BE2C (cell line): ENCODE results near the gene ADAMTS16.

Experiments
- DNase-seq: peaks from one replicate; pipeline ENCODE4 v3.0.0-alpha.2; 2020
- H3K27me3 ChIP-seq: fragments of 250-450 bp; sonication (Bioruptor Pico); 2 replicates; pipeline ENCODE4 v1.5.1; 2020; ENCODE audit warnings: mild to moderate bottlenecking
- H3K36me3 ChIP-seq: fragments of 250-450 bp; sonication (Bioruptor Pico); 2 replicates; pipeline ENCODE4 v1.5.1; 2020; ENCODE audit warnings: mild to moderate bottlenecking
- H3K4me1 ChIP-seq: fragments of 250-450 bp; sonication (Bioruptor Pico); 2 replicates; pipeline ENCODE4 v1.5.1; 2020
- H3K4me3 ChIP-seq: 2 replicates; pipeline ENCODE4 v1.5.1; 2011; ENCODE audit warnings: low read depth, low read length
- H3K9me3 ChIP-seq: fragments of 250-450 bp; sonication (Bioruptor Pico); 2 replicates; pipeline ENCODE4 v1.5.1; 2020
- TF ChIP-seq, protein P1 (sequence below): IDR thresholded peaks from 2 replicates; pipeline ENCODE4 v1.5.1; 2012; ENCODE audit warnings: mild to moderate bottlenecking, low read depth, low read length

The ADAMTS16 gene

DNA sequence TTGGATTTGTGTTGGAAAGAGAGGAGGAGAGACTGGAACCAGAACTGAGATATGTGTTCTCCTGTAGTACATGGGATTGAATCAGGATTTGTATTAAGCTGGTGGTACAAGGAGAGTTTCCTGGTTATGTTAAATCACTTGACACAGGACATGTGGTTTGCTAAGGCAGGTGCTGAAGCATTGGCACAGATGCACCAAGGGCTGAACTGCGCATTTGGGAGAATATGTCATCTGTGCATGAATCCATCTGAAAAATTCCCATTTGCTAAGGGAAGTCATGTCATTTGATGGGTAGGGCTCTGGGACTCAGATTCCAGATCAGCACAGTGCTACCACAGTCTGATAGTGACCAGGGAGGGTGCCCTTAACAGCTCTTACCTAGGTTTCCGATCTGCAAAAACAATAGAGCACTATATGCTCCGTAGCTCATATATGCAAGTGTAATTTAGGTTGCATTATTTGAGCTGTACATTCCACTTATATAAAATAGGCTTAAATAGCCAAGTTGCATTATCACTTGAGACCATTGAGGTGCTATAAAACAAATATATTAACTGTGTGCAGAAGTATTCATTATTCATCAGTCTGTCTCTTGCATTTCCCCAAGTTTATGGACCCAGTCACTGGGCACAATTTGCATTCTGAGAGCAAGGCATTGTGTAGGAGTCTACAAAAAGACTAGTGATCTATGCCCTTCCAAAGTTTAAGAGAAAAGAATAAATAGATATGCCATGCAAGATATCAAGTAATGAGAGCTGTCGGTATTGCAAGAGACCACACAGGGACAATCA is 55.2 kb downstream of the ADAMTS16 start:
- TF ChIP-seq, protein P1, sequence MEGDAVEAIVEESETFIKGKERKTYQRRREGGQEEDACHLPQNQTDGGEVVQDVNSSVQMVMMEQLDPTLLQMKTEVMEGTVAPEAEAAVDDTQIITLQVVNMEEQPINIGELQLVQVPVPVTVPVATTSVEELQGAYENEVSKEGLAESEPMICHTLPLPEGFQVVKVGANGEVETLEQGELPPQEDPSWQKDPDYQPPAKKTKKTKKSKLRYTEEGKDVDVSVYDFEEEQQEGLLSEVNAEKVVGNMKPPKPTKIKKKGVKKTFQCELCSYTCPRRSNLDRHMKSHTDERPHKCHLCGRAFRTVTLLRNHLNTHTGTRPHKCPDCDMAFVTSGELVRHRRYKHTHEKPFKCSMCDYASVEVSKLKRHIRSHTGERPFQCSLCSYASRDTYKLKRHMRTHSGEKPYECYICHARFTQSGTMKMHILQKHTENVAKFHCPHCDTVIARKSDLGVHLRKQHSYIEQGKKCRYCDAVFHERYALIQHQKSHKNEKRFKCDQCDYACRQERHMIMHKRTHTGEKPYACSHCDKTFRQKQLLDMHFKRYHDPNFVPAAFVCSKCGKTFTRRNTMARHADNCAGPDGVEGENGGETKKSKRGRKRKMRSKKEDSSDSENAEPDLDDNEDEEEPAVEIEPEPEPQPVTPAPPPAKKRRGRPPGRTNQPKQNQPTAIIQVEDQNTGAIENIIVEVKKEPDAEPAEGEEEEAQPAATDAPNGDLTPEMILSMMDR = no peak
- Histone ChIP-seq H3K4me1 (no peaks in the 10 kb centered on the region), H3K27me3 (no peaks in the 10 kb centered on the region), H3K36me3 (no peaks in the 10 kb centered on the region), H3K4me3 (no peak overlapping the region), H3K9me3 (no peaks in the 10 kb centered on the region)
- DNase-seq = no peak

DNA sequence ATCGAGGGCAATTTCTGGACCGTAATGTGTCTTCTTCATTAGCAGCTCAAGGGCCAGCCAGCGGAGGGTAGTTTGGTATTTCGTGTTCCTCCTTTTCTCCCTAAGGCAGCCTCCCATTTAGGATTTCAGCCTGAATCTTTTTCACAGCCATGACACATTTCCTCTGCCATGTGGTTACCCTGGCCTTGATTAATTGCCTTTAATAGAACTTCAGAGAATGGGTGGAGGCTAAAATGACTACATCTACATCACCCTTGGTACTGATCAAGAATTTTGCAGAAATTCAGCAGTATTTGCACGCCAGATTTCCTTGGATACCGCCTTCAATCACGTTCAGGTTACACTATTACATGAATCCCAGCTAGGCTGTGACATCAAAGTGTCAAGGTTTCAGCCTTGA is 58.0 kb downstream of the ADAMTS16 start:
- Histone ChIP-seq H3K9me3 (no peaks in the 10 kb centered on the region), H3K4me1 (no peaks in the 10 kb centered on the region), H3K36me3 (no peaks in the 10 kb centered on the region), H3K27me3 (no peaks in the 10 kb centered on the region), H3K4me3 (no peak overlapping the region)
- TF ChIP-seq, protein P1 = no peak
- DNase-seq = no peak

GRCh38 chr5:5198815-5199214 is 58.7 kb downstream of the ADAMTS16 start:
- H3K9me3 ChIP-seq = no peaks in the 10 kb centered on the region
- DNase-seq = no peak
- no peaks in the 10 kb centered on the region for H3K4me1 ChIP-seq
- no peaks in the 10 kb centered on the region for H3K27me3 ChIP-seq
- H3K36me3 ChIP-seq = no peaks in the 10 kb centered on the region
- H3K4me3 ChIP-seq = no peak overlapping the region
- TF ChIP-seq, protein P1 = no peak

DNA sequence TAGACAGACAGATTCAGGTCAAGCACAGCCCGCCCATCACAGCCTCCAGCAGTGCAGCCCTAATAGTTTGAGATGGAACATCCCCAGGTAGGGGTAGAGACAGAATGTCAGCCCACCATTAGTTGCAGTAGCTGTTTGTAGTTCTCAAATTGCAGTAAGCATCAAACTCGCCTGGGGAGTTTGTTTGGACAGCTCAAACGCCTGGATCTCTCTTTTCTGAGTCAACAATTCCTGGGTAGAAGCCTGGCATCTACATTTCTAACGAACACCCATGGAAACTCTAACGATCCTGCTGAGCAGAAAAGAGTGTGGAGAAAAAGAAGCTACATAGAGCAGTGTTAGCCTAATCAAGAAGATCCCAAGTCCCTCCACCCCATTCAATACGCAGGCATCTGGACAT is 59.4 kb downstream of the ADAMTS16 start:
- no peaks in the 10 kb centered on the region for H3K9me3 ChIP-seq
- H3K27me3 ChIP-seq = no peaks in the 10 kb centered on the region
- H3K4me1 ChIP-seq = no peaks in the 10 kb centered on the region
- TF ChIP-seq, protein P1 = no peak
- no peaks in the 10 kb centered on the region for H3K36me3 ChIP-seq
- H3K4me3 ChIP-seq = no peak overlapping the region
- DNase-seq = no peak

GRCh38 chr5:5200133-5200532 is 60.0 kb downstream of the ADAMTS16 start:
- TF ChIP-seq, protein P1 = no peak
- H3K9me3 ChIP-seq = no peaks in the 10 kb centered on the region
- H3K27me3 ChIP-seq = no peaks in the 10 kb centered on the region
- H3K4me3 ChIP-seq = no peak overlapping the region
- no peaks in the 10 kb centered on the region for H3K36me3 ChIP-seq
- DNase-seq = no peak
- H3K4me1 ChIP-seq = no peaks in the 10 kb centered on the region

DNA sequence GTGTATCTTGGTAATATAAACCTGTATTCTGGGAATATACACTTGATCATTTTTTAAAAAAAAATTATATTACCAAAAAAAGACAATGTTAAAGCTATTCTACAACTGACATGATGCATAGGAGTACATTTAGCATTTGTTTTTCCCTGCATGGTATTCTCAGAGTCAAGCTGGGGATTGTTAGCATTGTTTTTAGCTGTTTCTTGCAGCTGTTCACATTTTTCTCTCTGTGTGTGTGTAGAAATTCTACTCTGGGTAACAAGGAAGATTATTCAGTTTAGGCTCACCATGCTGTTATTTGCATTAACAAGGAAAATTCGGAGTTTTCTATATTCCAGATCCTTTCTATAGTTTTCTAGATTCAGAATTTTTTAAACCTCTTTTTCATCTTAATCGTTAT is 62.2 kb downstream of the ADAMTS16 start:
- Histone ChIP-seq H3K9me3 (no peaks in the 10 kb centered on the region), H3K4me3 (no peak overlapping the region), H3K36me3 (no peaks in the 10 kb centered on the region), H3K4me1 (no peaks in the 10 kb centered on the region), H3K27me3 (no peaks in the 10 kb centered on the region)
- TF ChIP-seq, protein P1 = no peak
- DNase-seq = no peak
